ENCODE data around the gene MAT2A.
A peak's percentile ranks its signal among the peaks of the same experiment; 100 is the strongest.

The MAT2A gene

DNA sequence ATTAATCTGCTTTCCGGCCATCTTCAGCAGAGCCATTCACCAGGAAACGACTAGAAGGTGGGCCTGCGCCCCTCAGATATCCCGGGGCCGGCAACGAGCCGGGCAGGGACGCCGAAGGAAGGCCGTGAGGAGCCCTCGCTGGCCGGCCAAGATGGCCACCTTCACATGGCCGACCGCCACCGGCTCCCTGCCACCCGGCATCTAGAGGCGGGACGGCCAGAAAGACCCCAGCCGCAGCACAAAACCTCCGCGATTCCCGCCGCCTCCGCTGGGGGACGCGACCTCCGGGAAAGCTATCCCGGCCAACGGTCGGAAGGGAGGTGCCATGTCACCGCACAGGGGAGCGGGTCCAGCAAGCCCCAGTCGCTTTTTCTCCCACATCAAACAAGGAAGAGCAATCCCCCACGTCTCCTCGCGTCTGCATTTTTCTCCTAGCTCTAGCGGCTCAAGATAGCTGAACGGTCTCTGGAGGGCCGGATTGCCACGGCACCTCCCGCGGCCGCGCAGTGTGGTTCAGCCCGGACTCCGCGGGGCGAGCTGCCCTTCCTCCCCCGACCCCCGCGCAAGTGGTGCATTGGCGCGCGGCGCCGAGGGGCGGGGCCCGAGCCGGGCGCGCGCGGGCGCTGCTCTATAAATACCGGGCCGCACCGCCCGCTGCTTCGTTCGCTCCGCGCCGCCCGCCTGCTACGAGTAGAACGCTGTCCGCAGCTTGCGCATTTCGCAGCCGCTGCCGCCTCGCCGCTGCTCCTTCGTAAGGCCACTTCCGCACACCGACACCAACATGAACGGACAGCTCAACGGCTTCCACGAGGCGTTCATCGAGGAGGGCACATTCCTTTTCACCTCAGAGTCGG lies at the start of gene MAT2A:
TSS of gene MAT2A (plus strand) at position 662 of the 854 bp plus-strand sequence. CDS start at position 782, 120 bp downstream.
- peak; percentile 94 for DNase-seq

DNA sequence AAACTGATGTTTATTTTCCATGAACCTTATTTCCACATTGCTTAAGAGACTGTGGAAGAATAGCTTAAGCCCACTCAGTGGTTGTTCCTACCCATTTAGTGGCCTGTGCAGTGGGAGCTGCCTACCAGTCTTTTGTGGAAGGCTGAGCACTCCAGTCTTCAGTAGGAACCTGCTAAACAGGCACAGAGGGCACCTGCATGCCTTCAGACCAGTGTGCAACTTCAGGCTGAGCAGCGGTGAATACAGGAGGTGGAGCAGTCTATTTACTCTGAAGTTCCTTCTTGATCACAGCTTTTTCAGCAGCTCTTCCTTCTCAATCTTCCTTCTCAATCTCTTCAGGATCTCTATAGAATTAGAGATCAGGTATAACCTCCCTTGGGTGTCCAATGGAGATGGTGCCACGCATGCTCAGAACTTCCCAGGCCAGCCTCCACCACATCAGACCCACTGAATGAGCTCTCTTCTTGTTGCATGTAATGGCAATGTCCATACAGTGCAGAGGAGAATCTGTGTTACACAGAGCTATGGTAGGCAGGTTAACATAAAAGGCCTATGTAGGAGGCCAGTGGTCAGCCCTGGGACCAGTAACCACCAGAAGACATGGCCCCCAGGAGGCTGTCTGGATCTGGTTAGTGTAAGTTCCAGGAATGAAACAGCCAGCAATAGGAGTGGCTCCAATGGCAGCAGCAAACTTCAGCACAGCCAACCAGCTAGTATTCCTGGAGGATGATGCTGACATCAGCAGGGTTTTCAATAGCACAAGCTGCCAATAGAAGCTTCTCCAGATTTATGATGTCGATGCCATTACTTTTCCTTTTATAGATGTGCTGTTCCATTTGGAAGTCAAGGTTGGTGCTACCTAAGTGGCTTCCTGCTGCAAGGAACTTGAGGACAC lies 47.9 kb upstream of the MAT2A start:
- no peak for DNase-seq

- DNase-seq, result no peak
Observed at GRCh38 chr2:85496436-85496835, 42.5 kb upstream of the MAT2A start.

DNA sequence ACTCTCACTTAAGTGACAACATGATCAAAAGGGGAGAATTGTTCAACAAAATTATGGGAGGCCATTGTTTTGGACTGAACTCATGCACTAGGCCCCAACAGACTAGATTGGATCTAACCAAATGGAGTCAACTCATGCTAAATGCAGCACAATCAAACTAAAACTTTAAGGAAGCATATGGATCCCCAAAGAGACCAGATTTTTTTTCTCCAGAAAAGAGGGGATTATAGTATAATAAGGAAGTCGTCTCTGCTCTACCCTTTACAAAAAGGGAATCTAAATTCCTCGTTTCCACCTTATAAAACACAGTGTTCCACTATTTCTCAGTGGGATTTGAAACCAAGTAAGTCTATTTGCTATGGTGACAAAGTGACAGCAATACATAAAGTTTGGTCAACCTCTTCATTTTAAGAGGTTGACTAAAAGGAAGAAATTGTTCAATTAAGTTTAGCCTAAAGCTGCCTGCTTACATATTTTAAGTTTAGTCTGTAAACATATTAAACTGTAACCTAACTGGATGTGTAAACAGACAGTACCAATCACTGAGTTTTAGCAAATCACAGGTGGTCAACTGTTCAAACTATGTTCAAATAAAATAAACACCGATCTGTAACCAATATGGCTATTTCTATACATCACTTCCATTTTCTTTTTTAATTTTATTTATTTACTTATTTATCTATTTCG lies 40.9 kb upstream of the MAT2A start:
- no peak for DNase-seq

DNA sequence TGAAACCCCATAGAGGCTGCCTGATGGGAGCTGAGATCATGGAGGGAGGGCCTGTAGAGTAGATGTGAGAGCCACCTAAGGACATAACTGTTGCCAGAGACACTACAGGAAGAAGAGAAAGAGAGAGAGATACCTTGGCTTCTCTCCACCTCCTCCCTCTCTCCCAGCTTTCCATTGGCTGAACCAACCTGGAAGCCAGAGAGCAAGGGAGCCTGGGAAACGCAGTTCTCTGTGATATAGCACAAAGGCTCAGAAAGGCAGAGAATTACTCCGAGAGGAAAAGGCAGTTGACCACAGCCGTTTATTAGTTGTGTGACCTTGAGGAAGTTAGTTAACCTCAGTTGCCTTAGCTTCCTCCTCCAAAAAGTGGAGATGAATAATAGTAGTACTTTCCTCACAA lies 37.7 kb upstream of the MAT2A start:
- no peak for DNase-seq

DNA sequence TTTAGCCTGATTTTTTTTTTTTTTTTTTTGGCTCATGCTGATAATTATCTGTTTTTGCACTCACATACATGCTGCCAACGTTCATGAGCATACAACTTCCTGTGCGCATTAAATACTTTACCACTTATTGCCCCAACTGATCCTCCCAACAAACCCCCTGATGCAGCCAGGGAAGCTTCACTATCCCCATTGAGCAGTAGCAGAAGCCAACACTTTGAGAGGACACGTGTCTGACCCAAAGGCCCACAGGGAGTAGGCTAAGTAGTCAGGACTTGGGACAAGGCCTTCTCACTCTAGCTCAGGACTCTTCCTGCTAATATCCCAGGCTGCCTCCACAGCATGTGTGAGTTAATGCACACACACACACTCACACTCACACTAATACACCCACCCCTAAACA lies 36.2 kb upstream of the MAT2A start:
- DNase-seq, result no peak

DNA sequence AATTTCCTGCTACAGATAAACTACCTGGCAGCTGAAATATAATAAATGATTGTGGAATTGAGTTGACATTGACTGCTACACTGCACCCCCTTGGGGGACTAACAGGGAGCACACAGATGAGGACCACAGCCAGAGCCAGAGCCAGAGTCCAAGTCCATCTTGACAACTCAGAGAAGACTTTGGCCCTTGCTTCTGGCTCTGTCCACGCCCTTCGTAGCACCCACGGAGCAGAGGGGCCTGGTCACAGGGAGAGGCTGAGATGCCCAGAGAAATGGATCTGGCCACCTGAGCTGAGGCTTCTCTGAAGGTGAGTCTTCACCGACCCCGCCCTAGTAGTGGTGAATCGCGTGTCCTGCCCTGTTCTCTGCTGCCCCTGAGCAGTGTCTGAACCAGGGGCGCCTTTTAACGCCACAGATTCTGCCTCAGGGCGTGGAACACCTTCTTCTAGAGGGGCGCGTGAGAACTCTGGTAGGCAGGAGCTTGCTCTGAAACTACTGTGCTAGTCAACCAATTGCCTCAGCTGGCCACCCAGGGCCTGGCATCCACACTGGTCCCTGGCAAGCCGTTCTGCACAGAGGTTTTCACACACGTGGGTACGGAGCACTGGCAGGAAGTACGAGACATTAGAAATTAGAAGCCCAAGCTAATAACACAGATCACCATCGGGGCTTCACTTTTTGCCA lies 35.7 kb upstream of the MAT2A start:
- DNase-seq, result no peak

- DNase-seq, result no peak
Observed at GRCh38 chr2:85503851-85504777, 34.9 kb upstream of the MAT2A start.

GRCh38 chr2:85504778-85505261 lies 34.1 kb upstream of the MAT2A start:
- no peak for DNase-seq

- no peak for DNase-seq
Observed at GRCh38 chr2:85505551-85506238, 33.3 kb upstream of the MAT2A start.

DNA sequence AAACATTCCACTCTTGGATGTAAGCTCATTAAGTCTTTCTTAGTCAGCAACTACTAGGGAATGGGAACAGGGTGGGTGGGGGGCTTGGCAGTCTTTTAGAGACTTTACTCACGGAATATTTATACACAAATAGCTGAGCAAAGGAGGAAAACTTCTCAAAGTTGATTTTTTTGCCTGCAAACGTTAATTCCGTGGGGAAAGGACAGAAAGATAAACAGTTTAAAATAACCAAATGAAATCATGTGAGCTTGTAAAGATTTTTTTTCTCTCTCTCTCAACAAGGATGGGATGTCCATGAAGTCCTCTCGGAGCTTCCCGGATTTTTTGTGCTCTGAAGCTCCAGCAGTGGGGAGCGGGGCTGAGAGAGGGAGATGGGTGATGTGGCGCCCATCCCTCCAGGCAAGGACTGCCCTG lies 32.2 kb upstream of the MAT2A start:
- no peak for DNase-seq

DNA sequence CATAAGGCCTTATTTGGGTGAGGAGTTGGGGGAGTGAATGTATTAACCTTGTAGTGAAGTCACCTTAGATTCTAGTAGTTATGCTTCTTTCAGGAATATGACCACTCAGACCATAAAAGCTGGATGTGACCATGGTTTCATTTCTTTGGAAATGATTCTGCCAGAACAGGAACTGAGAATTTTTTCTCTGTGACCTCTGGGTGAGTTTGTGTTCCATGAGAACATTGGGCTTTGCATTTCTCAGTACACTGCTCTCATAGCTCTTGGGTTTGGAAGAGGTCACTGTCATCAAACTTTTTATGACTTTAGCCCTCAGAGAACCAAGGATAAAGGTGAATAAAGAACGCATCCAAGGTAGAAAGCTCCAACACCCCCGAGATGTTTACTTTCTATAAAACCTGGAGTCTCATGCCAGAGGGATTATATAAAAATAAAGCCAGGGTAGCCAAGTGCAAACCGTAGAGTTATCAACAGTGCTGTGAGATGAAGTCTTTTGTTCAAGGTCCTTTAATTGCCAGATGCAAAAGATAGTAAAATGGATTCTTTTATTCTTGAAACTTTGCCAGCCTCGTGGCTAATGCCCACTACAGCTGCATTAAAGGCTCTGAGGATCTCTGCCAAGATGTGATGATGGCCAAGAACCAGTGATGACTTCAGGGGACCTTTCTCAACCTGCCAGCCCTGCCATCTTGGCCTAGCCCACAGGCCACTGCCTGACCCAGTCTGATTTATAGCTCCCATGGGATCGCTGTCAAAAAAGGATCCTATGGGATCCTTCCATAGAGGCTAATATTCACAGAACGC lies 27.8 kb upstream of the MAT2A start:
- DNase-seq, result no peak

DNA sequence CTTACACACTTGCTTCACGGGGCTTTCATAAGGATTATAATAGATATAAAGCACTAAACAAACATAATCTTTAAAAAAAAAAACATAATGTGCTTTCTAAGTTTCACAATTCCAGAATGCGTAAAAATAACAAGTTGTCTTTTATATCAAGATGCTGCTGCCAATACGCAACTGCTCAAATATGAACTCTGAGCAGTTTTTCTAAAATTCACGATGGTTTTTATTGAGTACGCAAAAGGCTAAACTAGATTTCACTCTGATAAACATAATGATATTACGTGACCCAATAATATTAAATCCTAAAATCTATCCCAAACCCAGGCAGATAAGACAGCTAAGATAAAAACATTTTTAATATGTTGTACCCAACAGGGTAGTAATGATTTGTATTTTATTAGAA lies 24.6 kb upstream of the MAT2A start:
- DNase-seq, result no peak

DNA sequence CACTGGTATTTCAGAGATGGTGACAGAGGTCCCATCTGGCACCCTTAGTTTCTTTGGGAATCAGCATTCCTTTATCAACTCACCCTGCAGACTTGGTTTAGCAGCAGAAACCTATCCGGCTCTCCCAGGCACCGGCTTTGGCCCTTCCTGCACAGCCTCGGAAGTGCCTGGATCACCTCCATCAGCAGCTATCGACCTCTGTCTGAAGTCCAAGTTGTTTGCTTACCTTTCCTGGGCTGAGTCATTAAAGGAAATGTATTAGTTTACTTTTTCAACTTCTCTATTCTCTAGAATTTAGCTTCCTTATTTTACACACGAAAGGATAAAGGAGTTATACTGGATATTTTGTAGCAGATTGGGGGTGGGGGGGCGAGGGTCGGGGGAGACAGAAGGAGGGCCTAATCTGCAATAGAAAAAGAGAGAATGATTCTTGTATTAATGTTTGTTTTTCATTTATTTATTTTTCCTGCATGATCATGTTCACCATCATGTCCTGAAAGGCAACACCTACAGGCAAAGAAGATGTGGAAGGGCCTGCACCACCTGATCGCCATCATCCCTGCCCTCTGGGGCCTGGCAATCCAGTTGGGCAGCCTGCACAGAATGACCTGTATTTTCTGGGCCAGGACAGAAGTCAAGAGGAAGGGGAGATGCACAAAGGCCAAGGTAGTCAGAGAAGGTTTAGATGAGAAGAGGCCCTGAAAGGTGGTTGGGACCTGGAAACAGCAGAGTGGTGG lies 22.1 kb upstream of the MAT2A start:
- no peak for DNase-seq

DNA sequence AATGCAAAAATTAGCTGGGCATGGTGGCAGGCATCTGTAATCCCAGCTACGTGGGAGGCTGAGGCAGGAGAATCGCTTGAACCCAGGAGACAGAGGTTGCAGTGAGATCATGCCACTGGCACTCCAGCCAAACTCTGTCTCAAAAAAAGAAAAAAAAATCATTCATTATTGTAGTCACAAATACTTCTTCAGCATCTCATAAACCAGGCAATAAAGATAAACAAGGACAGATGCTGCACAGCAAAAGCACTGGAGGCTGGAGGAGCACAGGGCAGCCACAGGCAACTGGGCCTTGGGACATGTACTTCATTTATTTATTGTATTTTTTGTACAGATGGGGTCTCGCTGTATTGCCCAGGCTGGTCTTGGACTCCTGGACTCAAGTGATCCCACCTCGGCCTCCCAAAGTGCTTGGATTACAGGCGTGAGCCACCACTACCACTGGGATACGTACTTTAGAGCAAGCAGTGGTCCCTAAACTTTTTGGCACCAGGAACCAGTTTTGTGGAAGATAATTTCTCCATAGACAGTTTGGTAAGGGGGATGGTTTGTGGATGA lies 16.8 kb upstream of the MAT2A start:
- DNase-seq, result no peak

- no peak for DNase-seq
Observed at GRCh38 chr2:85523062-85523902, 15.7 kb upstream of the MAT2A start.

- DNase-seq, result no peak
Observed at GRCh38 chr2:85523903-85524335, 15.0 kb upstream of the MAT2A start.

Measured in activated CD4-positive, alpha-beta T cell treated with anti-CD3 and anti-CD28 coated beads, Interleukin-2, amount 50 U/mL, for 16 hours (primary cell).